RCC 7860 (cell line): ENCODE data around the gene MBNL1.

Experiments
- DNase-seq: peaks from one replicate; pipeline ENCODE4 v3.0.0-alpha.2; 2015; ENCODE audit warnings: low spot score
- FAIRE-seq: peaks from 2 replicates; lab custom pipeline; 2012; peaks lifted over from hg19 to GRCh38; lab: Jason Lieb, UNC

MBNL1 gene, protein sequence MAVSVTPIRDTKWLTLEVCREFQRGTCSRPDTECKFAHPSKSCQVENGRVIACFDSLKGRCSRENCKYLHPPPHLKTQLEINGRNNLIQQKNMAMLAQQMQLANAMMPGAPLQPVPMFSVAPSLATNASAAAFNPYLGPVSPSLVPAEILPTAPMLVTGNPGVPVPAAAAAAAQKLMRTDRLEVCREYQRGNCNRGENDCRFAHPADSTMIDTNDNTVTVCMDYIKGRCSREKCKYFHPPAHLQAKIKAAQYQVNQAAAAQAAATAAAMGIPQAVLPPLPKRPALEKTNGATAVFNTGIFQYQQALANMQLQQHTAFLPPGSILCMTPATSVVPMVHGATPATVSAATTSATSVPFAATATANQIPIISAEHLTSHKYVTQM

GRCh38 chr3:152268555-152269055 is at the start of gene MBNL1:
Gene MBNL1 (plus strand): TSS chr3:152268929. CDS start chr3:152300194, 31,265 bp downstream.
- DNase-seq (peak; percentile 78), FAIRE-seq (no peak)

DNA sequence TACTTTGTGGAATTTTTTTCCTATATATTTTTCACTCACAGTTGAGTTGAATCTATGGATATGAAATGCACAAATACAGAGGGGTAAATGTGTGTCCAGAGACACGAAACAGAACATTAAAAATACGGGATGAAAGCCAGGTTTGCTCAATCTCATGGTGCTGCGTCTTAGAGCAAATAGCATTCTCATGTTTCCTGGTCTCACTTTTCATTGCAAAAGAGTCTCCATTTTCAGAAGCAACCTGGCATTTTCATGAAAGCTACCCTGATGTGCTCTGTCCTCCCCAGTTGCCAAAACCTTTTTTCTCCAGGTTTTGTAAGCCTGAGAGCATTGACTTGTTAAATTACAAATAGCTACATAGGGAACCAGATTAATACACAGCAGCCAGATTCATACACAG is 49.5 kb upstream of the MBNL1 start:
- FAIRE-seq (no peak), DNase-seq (no peak)

DNA sequence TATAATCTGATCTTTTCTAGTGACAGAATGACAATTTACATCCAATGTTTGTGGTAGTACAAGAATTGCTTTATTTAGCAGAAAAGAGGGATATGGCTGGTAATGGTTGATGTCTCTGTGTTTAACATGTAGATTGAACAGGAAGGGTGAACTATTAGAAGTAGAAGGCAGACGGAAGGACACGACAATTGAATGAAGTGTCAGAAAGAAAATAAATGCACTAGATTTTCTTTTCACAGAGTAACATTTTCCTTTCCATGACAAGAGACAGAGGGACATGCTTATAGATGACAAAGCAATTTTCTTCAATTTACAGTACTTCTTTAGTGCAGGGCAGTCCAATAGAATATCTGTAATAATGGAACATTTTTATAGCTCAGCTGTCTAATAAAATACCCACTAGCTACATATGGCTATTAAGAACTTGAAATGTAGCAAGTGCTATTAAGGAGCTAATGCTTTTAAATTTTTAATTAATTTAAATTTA is 48.9 kb upstream of the MBNL1 start:
- FAIRE-seq (no peak), DNase-seq (no peak)

DNA sequence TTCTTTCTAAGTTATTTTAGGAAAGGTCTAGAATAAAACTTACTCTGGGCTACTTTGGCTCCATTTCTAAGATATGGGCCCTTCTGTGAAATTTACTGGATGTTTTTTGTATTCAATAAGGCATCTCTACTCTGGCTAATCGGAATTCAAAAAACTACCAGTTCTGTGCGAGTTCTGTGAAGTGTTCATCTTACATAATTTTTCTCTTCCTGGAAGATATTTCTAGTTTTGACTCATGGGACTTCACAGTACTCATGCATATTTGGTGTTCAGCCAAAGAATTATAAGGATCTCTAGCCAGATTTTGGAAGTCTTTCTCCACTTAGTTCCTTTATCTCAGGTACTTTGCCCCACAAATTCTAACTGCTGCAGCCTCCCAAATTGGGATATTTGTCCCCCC is 46.4 kb upstream of the MBNL1 start:
- no peak for FAIRE-seq
- DNase-seq = no peak

- DNase-seq (no peak), FAIRE-seq (no peak)
Measured at GRCh38 chr3:152225201-152225600, 43.5 kb upstream of the MBNL1 start.

- FAIRE-seq (no peak), DNase-seq (no peak)
Measured at GRCh38 chr3:152226176-152226575, 42.6 kb upstream of the MBNL1 start.

GRCh38 chr3:152227027-152227426 is 41.7 kb upstream of the MBNL1 start:
- DNase-seq (no peak), FAIRE-seq (no peak)

- FAIRE-seq = no peak
Measured at GRCh38 chr3:152229692-152230091, 39.0 kb upstream of the MBNL1 start.

GRCh38 chr3:152230370-152230769 is 38.4 kb upstream of the MBNL1 start:
- no peak for FAIRE-seq
- no peak for DNase-seq

More at GRCh38 chr3:152229692-152230091, 39.0 kb upstream of the MBNL1 start:
- DNase-seq = no peak

DNA sequence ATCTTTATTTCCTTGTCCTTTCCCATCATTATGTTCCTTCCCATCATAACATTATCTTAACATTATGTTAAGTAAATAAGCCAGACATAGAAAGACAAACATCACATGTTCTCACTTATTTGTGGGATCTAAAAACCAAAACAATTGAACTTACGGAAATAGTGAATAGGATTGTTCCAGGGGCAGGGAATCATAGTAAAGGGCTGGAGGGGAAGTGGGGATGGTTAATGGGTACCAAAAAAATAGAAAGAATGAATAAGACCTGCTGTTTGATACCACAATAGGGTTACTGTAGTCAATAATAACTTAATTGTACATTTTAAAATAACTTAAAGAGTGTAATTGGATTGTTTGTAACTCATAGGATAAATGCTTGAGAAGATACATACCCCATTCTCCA is 36.7 kb upstream of the MBNL1 start:
- no peak for DNase-seq
- FAIRE-seq = no peak

- DNase-seq (no peak), FAIRE-seq (no peak)
Measured at GRCh38 chr3:152232679-152233078, 36.0 kb upstream of the MBNL1 start.

DNA sequence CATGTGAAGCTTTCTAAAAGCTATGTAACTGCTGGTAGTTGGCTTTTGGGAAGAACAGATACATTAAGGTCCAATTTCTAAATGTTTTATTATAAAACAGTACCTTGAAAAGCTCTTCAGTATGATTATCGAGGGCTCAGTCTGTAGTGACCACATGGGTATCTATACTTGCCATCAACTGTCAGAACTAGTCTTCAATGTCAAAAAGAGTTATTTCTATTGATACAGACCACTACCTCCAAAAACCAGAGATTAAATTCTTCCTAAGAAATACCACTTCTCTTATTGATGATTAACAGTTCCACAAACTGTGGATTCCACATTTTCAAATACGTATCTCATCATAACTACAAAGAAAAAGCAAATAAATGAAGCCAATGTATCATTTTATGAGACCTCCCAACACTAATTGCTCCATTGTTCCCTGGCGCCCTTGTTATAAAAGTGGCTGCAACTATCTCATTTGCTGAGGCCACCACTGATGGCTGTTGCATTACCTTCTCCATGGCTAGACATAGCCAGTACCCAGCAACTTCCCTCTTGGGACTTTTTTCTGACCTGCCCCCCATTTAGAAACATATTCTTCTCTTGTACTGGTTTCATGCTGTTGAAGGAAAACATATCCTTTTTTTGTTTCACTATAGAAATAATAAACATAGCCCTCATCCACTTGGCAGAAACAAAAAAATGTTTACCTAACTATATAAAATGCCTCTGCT is 33.9 kb upstream of the MBNL1 start:
- DNase-seq (no peak), FAIRE-seq (no peak)

- peak; percentile 86 for DNase-seq
- peak; percentile 96 for FAIRE-seq
Measured at GRCh38 chr3:152235709-152236298, 32.9 kb upstream of the MBNL1 start.

DNA sequence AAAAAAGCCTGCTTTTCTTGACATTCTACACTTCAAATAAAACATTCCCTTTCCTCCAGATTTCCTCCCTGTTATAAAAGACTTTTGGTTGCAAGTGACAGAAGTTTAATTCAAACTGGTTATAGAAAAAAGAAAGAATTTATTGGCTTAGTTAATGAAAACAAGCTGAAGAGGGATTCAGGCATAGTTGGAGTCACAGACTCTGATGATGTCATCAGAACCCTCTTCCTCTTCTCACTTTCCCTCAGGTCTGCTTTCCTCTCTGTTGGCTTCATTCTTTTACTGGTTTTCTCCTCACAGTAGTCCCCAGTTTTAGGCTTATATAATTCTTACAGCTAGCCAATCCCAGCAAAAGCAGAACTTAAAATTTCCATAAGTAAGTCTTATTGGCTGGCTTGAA is 32.0 kb upstream of the MBNL1 start:
- DNase-seq (no peak), FAIRE-seq (no peak)

DNA sequence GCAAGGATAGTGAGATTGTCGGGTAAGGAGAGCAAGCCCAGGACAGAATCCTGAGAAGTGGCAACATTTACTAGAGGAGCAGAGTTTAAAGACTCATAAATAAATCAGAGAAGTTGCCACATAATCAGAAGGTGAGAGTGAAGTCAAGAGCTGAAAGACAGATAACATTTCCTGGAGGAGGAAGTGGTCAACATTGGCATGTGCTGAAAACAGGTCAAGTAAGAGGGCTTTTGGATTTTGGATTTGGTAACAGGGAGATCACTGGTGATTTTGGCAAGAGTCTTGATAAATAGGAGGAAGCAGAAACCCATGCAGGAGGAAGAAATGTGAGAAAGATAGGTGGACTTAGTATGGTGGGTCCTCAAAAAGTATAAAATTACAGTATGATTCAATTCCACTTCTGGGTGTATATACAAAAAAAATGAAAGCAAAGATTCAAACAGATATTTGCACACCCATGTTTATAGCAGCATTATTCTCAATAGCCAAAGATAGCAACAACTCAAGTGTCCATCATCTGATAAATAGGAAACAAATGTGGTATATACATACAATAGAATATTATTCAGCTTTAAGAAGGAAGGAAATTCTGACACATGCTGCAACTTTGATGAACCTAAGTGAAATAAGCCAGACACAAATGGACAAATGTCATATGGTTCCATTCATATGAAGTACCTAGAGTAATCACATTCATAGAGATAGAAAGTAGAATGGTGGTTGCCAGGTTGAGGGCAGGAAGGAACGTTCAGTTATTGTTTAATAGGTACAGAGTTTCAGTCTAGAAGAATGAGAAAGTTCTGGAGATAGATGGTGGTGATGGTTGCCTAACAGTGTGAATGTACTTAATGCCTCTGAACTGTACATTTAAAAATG is 27.3 kb upstream of the MBNL1 start:
- FAIRE-seq = no peak
- DNase-seq = no peak

DNA sequence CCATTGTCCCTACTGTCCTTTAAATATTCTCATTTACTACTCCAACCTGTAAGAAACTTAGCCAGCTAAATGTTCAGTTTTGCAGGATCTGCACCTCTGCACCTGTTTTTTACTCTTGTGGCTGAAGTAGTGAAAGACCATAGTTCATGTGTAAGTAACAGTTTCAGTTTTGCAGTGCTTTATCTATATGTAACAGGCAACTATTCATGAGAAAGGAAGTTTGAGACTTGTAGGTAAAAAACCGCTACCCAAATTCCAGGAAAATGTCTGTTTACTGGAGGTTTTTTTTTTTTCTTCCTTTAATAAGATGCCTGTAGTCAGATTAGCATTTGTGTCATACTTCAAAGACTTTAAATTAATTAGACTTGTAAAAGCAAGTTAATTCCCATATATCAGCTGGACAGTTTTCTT is 25.4 kb upstream of the MBNL1 start:
- no peak for DNase-seq
- no peak for FAIRE-seq

DNA sequence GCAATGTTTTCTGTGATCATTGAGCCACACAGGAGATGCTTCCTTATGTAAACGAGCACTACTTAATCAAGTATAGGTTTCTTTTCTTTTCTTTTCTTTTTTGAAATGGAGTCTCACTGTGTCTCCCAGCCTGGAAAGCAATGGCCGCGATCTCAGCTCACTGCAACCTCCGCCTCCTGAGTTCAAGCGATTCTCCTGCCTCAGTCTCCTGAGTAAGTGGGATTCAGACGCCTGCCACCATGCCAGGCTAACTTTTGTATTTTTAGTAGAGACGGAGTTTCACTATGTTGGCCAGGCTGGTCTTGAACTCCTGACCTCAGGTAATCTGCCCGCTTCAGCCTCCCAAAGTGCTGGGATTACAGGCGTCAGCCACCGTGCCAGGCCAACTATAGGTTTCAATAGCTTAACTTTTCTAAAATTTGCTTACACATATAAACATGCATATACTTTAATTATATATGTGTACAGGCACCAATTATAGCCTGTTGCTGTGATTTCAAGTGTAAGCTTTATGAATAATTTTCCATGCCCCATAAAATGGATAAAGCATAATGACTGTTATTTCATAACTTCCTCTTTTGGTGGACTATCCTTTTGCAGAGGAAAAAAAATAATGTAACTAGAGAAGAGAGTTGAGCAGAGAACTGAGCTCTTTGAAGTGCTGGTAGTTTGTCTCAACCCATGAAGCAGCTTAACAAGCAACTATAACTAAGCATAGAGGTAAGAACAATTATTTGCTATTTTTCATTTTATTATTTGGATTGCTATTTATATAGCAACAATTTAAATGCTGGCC is 24.8 kb upstream of the MBNL1 start:
- DNase-seq (no peak), FAIRE-seq (no peak)

DNA sequence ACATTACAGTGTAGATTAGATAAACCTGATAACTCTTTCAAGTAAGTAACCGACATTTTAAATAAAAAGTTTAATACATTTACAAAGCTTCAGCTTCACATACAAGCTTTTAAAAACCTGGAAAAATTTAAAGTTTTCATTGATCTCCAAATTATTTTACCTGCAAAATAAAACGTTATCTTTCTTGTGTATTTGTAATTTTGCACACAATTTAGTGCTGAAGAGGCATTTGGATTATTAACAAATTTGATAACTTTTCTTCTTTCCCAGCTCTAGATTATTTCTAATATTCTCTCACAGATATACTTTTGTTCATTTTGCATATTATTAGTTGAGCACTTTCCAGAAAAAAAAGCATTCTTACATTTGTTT is 24.2 kb upstream of the MBNL1 start:
- DNase-seq = no peak
- no peak for FAIRE-seq

DNA sequence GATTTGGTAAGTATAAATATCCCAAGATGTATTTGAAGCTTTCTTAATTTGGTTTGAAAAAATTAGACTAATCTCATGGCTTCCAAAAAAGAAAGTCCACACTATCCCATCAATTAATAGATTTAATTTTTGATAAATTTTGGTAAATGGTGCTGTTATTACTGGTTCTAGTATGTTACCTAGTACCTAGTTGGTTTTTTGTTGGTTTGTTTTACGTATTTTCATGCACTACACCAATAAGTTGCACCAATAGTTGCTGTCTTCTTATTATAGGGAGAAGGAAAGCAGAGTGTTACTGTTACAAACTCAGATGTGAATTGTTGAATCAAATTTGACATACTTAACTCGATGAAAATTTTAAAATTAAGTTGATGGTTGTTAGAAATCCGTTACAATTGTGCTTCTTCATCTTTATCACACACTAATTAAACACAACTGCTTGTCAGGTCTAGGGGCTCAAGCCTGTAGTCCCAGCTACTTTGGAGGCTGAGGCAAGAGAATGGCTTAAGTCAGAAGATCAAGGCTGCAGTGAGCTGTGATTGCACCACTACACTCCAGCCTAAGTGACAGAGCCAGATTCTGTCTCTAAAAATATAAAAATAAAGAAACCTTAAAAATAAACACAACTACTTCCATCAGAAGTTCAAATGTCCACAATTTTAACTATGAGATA is 23.1 kb upstream of the MBNL1 start:
- FAIRE-seq = no peak
- no peak for DNase-seq
